GM21619 (cell line): ENCODE results near the gene EIF3L.

ENCODE experiments used
- ATAC-seq: cut with Tn5 transposase; IDR thresholded peaks from one replicate; pipeline ENCODE4 v1.9.1; 2021; ENCODE audit not compliant: unreplicated experiment

Gene EIF3L

DNA sequence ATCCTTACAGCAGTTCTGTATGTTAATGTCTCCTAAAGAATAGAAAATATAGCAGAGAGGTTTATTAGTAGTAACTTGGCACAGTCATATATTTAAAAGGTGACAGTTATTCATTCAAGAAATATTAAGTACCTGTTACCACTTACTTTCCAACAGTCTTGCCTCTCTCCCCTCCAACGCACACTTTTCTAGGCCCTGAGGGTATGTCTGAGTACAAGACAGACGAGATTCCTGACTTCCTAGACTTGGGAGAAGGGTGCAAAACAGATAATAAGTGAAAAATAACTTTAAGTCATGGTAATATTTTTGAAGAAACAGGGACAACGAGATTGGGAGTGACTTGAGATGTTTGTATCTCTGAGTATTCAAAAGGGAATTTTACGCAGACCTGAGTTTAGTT, 1.6 kb downstream of the EIF3L start:
- ATAC-seq: no peak

DNA sequence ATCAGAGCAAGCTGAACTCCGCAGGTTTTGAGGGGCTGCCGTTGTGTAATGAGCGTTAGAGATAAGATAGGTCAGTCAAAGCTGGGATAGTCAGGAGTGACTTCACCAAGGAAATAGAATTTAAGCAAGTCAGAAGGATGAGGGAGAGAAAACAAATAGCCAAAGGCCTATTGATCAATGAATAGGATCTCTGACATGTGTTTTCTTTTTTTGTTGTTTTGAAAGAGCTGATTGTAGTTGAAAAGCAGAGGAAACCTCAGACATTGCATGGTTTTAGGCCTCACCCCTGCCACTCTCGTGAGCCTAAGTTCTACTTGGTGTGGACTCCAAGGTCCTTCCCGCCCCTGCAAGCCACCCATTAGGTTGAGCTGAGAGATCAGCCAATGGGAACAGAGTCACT, 3.2 kb downstream of the EIF3L start:
- no peak for ATAC-seq

DNA sequence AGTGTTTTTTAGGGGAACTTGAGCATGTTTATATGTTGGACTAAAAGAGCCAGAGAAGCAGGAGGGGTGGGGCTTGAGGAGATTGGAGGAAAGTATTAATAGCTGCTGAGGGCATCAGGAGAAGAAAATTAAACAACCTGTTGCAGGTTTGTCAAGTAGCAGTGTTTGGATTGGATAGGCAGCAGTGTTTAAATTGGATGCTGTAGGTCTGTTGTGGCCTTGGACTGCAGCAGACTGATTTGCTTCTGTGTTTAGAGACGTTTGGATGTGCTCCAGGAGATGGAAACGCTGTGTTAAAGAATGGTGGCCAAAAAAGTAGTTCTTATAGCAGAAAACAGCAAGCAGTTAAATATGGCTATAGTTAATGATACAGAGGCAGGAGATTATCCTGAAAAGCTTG, 5.7 kb downstream of the EIF3L start:
- no peak for ATAC-seq

DNA sequence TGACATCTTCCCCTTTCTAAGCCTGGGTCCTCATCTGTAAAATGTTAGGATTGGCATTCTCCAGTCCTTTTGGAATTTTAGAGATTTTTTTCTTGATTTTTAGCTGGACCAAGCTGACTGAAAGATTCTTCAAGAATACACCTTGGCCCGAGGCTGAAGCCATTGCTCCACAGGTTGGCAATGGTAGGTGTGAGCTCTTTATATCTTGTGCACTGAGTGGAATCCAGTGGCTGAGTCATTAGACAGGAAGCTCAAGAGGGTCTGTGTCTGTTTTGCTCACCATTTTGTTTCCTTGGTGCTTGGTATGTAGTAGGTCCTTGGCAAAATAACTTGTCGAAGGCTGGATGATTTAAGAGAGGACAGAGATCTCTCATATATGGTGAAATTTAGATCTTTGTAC, 6.2 kb downstream of the EIF3L start:
- ATAC-seq: no peak

- ATAC-seq: no peak
Observed at GRCh38 chr22:37860796-37861421, 11.7 kb downstream of the EIF3L start.

DNA sequence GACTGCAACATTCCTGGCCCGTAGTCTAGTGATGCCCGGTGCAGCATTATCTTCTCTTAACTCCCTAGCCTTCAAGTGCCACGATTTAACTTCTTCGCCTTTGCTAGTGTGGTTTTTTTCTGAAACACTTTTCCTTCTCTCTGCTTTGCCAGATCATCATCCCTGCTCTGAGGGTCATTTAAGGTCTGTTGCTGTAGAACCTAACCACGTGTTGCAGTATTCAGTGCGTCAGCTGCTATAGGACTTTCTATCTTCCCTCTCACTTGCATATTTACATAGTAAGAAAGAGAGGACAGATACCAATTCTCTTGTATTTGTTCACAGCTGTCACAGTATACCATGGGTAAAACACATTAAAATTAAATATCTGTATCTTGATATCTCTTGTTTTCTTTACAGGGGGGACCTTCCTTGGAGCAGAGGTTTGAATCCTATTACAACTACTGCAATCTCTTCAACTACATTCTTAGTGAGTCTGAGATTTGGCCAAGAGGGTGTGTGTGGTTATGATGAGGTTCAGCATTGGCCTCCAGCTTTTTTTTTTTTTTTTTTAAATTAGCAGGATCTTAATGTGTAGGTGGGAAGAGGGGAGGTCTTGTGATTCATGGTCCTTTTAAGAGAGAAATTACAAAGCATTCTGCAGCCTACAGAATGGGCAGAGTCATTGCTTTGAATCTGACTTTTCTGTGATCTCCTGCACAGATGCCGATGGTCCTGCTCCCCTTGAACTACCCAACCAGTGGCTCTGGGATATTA, 13.5 kb downstream of the EIF3L start:
- ATAC-seq: no peak

DNA sequence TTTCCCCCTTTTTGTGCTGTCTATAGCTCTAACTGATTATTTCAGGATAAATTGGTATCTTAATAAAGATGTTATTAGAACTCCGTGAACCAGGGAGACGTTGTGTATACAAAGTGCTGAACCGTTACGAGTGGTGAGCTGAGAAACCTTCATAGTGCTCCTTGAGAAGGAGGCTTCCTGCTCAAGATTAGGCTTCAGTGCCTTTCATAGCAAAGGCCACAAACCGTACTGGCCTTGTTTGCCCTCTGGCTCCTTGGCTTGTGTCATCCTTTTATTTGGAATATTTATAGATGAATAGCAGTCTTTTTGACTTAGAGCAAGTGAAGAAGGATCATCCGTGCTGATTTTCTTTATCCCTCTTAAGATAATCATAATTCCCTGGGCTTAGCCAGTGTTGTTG, 16.3 kb downstream of the EIF3L start:
- no peak for ATAC-seq

DNA sequence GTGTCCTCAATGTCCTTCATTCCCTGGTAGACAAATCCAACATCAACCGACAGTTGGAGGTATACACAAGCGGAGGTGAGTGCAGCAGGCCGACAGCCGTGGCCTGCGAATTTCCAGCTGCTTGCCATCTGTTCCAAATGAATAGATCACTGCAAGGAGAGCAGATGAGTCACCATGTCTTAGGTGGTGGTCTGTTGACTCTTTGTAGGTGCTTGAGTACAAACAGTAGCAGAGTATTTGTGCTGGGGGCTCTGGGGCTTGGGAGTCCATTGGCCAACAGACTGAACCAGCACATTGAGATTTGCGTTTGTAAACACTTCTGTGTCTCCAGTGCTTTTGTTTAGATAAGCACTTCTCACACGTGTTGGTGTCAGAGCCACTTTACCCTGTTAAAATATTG, 21.1 kb downstream of the EIF3L start:
- ATAC-seq: no peak

DNA sequence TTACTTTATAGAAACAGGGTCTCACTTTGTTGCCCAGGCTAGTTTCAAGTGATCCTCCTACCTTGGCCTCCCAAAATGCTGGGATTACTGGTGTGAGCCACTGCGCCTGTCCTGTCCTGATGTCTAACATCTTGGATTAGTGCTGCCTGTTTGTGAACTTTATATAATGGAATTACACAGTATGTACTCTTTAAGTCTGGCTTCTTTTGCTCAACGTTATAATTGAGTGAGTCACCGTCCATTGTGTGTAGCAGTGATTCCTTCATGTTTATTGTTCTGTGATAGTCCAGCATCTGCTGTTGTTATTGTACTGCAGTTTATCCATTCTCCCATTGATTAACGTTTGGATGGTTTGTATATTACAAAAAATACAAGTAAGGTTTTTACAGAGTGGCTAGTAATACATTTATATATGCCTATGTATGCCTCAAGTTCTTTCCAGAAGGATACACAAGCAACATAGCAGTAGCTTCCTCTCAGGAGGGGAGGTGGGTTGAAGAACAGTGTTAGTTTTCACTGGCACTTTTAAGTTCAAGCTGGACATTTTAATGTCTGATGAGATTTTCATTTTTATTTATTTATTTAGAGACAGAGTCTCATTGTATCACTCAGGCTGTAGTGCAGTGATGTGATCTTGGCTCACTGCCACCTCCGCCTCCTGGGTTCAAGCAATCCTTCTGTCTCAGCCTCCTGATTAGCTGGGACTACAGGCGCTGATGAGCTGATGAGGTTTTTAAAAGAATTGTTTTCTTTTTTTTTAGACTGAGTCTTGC, 31.6 kb downstream of the EIF3L start:
- ATAC-seq: no peak

DNA sequence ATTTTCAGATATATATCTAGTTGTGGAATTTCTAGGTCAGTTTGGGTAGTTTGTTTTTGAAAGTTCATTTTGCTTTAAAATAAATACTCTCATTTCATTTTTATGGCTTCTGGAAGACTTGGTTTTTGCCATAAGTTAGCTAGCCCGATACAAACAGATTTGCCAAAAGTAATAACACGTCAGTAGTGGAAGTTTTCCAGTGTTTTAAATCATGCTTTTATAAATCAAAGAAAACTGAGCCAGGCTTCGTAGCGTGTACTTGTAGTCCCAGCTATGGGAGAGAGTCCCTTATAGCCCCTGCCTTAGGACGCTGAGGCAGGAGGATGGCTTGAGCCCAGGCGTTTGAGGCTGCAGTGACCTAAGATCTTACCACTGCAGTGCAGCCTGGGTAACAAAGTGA, 35.2 kb downstream of the EIF3L start:
- ATAC-seq: no peak

DNA sequence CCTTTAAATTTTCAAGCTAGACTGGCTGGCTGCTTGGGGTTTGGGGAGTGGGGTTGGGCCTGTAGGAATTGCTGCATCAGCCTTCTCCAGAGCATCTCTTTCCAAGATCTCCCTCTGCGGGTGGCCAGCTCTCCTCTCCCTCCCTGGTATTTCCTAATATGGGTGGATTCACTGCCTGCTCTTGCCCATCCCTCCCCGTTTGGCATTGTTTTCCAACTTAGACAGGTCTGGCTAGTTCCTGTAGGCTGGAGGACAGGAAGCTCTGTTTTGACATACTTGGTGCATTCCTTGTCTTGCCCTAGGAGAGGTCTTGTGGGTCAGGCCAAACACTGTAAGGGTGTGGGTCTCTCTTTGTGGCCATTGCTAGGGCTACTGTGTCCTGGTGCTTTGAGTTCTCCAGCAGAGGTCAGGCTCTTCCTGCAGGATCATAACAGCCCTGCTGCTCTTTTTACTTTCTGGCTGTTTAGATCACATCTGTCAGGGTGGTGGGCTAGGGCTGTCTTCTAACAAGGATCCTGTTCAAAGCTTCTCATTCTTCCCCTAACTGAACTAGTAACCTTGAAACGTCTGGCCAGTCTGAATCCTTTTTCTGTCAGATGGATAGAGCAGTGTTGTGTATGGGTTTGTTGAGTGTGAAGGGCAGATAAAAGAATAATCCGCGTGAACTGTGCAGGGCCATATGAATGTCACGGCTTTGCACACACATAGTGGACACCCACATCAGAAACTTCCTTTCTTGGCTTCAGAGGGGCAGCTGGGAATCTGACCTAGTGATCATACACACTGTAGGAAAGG, 38.6 kb downstream of the EIF3L start:
- no peak for ATAC-seq

DNA sequence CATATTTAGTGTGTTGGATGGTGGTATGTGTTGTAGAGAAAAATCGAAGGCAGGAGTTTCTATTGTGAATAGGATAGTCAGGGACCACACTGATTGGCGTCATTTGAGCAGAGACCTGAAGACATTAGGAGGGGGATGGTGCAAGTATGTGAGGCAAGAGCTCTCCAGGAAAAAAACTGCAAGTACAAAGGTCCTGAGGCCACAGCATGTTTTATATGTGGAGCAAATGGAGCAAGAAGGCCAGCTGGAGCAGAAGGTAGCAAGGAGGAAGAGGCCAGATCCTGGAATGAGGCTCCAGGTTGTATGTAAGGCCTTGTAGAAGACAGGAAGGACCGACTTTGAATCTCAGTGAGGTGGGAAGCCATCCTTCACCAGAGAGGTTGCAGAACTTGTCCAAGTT, 42.7 kb downstream of the EIF3L start:
- ATAC-seq: no peak

- no peak for ATAC-seq
Observed at GRCh38 chr22:37892566-37893335, 43.5 kb downstream of the EIF3L start.

DNA sequence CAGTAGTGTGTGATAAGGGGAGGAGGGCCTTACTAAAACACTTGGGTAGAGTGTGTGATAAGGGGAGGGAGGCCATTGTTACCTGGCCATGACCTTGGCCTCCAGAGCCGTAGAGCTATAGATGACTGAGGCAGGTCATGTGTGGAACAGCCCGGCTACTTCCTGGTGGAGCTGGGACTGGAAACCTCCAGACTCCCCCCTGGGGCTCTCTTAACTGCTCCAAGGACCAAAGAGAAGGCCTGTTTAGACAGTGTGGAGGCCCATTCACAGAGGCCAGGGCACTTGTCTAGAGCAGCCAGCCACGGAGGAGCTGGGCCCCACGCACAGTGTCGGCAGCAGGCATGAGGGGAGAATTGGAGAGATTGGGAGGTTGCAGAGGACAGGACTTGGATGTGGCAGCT, 44.4 kb downstream of the EIF3L start:
- no peak for ATAC-seq

- ATAC-seq: no peak
Observed at GRCh38 chr22:37894939-37895670, 45.9 kb downstream of the EIF3L start.

DNA sequence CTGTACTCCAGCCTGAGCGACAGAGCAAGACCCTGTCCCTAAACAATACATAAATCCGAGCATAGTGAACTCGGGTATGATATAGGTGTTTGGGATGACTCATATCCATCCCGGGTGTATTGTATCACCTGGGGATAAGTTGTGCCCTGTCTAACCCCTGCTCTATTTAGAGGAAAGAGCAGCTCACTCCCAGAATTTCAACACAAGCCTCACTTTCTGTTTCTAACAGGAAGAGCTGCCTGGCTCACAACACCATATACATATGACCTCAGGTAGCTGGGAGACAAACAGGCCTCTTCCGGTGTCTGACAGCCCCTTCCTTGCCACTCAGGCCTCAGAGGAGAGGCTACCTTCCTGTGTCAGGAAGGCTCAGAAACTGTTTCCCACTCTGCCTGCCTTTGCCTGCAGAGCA, 47.0 kb downstream of the EIF3L start:
- ATAC-seq: peak; percentile 68

DNA sequence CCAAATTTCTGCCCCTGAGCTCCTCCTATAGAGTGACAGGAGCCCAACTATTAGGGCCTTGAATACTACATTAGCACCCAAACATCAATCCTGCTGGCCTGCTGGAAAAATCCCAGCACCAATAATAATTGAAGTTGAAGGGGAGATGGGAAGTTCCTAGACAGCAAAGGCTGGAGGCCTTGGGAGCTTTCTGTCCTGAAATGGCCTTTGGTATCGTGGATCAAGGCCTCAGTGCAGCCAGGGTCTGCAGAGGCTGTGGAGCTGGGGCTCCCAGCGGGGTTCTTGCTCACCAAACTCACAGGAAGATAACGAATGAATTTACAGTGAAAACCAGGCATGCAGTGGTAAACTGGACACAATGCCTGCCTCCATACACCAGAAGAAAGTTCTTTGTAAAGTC, 47.7 kb downstream of the EIF3L start:
- ATAC-seq: no peak

- no peak for ATAC-seq
Observed at GRCh38 chr22:37897807-37898206, 48.6 kb downstream of the EIF3L start.

DNA sequence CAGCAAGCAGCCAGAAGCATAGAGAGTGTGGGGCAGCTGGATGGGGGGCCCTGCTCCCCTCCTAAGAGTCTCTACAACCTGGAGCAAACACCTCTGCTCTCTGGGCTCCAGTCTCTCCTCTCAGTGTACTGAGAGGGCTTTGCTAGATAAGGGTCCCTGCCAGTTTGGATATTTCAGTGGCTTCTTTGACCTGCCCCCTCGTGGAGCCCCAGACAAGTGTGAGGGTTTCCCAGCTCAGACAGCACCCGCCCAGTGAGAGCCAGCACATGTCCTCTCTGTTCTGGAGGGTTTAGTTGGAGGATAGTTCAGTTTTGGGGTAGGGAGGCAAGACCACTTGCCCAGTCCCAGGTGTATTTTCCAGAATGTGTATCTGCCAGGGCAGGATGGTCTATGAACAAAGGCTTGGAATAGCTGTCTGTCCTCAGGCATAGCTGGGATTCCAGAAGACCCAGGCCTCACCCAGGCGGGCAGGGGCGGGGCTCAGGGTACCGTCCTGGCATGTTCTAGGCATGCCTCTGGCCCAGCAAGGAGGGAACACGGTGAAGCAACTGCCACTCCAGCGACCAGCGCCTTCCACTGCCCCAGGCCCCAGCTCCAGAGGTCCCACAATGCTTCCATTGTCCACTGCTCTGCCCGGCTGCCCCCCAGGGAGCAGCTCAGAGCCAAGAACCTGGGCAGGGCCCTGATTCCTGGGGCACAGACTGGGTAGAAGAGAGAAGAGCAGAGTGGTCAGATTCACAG, 49.4 kb downstream of the EIF3L start:
- no peak for ATAC-seq
